HUES64 (cell line): ENCODE results near the gene COX5A.
A peak's percentile ranks its signal among the peaks of the same experiment; 100 is the strongest.

Experiments
- H3K27ac ChIP-seq: 2 replicates; pipeline ENCODE4 v1.7.0; 2013; ENCODE audit warnings: low read depth, low read length, inconsistent platforms
- H3K27me3 ChIP-seq: 2 replicates; pipeline ENCODE4 v1.6.1; 2013; ENCODE audit warnings: mild to moderate bottlenecking, low read length; ENCODE audit not compliant: insufficient read depth
- H3K36me3 ChIP-seq: 2 replicates; pipeline ENCODE4 v1.6.1; 2013; ENCODE audit warnings: mild to moderate bottlenecking, low read length; ENCODE audit not compliant: insufficient read depth
- H3K4me1 ChIP-seq: 2 replicates; pipeline ENCODE4 v1.6.1; 2013; ENCODE audit warnings: mild to moderate bottlenecking, low read length, moderate library complexity; ENCODE audit not compliant: insufficient read depth
- H3K4me3 ChIP-seq: 2 replicates; pipeline ENCODE4 v1.5.1; 2013; ENCODE audit warnings: mild to moderate bottlenecking, low read length, moderate library complexity
- H3K9ac ChIP-seq: 2 replicates; pipeline ENCODE4 v1.6.1; 2013; ENCODE audit warnings: mild to moderate bottlenecking, low read depth, low read length
- H3K9me3 ChIP-seq: 2 replicates; pipeline ENCODE4 v1.6.1; 2013; ENCODE audit warnings: low read depth, low read length; ENCODE audit not compliant: insufficient read depth
- WGBS: fragments of 150-250, 120-280 bp; methylation state at CpG from one replicate; pipeline ENCODE4 v1.1.7; 2013; ENCODE audit warnings: missing lambda C conversion rate; 5-methylcytosine and 5-hydroxymethylcytosine counted together

Gene COX5A

GRCh38 chr15:74962219-74962618 is 24.3 kb upstream of the COX5A start:
- Histone ChIP-seq H3K4me3 (no peak overlapping the region), H3K36me3 (no peaks in the 10 kb centered on the region), H3K9me3 (no peaks in the 10 kb centered on the region), H3K27me3 (peaks cover 38% of the 10 kb centered on the region), H3K27ac (no peak overlapping the region), H3K9ac (no peak overlapping the region), H3K4me1 (peaks cover 4% of the 10 kb centered on the region)
- 86% methylated on average over 8 of the region's 8 CpGs for WGBS

- H3K4me1 ChIP-seq = peaks cover 4% of the 10 kb centered on the region
- H3K36me3 ChIP-seq = no peaks in the 10 kb centered on the region
- 95% methylated on average over 5 of the region's 5 CpGs for WGBS
- H3K27ac ChIP-seq = no peak overlapping the region
- no peaks in the 10 kb centered on the region for H3K9me3 ChIP-seq
- H3K27me3 ChIP-seq = peaks cover 40% of the 10 kb centered on the region
- no peak overlapping the region for H3K9ac ChIP-seq
- H3K4me3 ChIP-seq = no peak overlapping the region
Measured at GRCh38 chr15:74961616-74962015, 23.7 kb upstream of the COX5A start.

- Histone ChIP-seq H3K36me3 (no peaks in the 10 kb centered on the region), H3K4me1 (peaks cover 4% of the 10 kb centered on the region), H3K27ac (no peak overlapping the region), H3K9ac (no peak overlapping the region), H3K27me3 (peaks cover 44% of the 10 kb centered on the region), H3K9me3 (no peaks in the 10 kb centered on the region), H3K4me3 (no peak overlapping the region)
- WGBS = 94% methylated on average over 2 of the region's 3 CpGs
Measured at GRCh38 chr15:74960995-74961588, 23.2 kb upstream of the COX5A start.

GRCh38 chr15:74960286-74960685 is 22.4 kb upstream of the COX5A start:
- H3K4me3 ChIP-seq = no peak overlapping the region
- H3K27ac ChIP-seq = no peak overlapping the region
- H3K36me3 ChIP-seq = no peaks in the 10 kb centered on the region
- no peaks in the 10 kb centered on the region for H3K9me3 ChIP-seq
- H3K4me1 ChIP-seq = peaks cover 9% of the 10 kb centered on the region
- 83% methylated on average over 1 of the region's 1 CpG for WGBS
- peaks cover 52% of the 10 kb centered on the region for H3K27me3 ChIP-seq
- no peak overlapping the region for H3K9ac ChIP-seq

- WGBS = 12% methylated on average over 8 of the region's 8 CpGs
- H3K9ac ChIP-seq = no peak overlapping the region
- H3K9me3 ChIP-seq = no peaks in the 10 kb centered on the region
- H3K27me3 ChIP-seq = peaks cover 58% of the 10 kb centered on the region
- H3K36me3 ChIP-seq = no peaks in the 10 kb centered on the region
- H3K27ac ChIP-seq = no peak overlapping the region
- H3K4me3 ChIP-seq = peak overlapping the region; percentile 62; the same call in 1 of the 2 replicates
- H3K4me1 ChIP-seq = peaks cover 16% of the 10 kb centered on the region
Measured at GRCh38 chr15:74959586-74959939, 21.7 kb upstream of the COX5A start.

GRCh38 chr15:74958908-74959585 is 21.2 kb upstream of the COX5A start:
- Histone ChIP-seq H3K9me3 (no peaks in the 10 kb centered on the region), H3K27ac (no peak overlapping the region), H3K4me1 (peaks cover 16% of the 10 kb centered on the region), H3K36me3 (no peaks in the 10 kb centered on the region), H3K4me3 (peak overlapping the region; percentile 62), H3K9ac (no peak overlapping the region), H3K27me3 (peaks cover 58% of the 10 kb centered on the region)
- 1% methylated on average over 47 of the region's 47 CpGs for WGBS

- peaks cover 16% of the 10 kb centered on the region for H3K4me1 ChIP-seq
- H3K27me3 ChIP-seq = peaks cover 58% of the 10 kb centered on the region
- H3K9ac ChIP-seq = no peak overlapping the region
- no peaks in the 10 kb centered on the region for H3K9me3 ChIP-seq
- 1% methylated on average over 28 of the region's 28 CpGs for WGBS
- H3K27ac ChIP-seq = no peak overlapping the region
- H3K4me3 ChIP-seq = peak overlapping the region; percentile 62
- no peaks in the 10 kb centered on the region for H3K36me3 ChIP-seq
Measured at GRCh38 chr15:74958320-74958907, 20.5 kb upstream of the COX5A start.

GRCh38 chr15:74957476-74958035 is 19.7 kb upstream of the COX5A start:
- Histone ChIP-seq H3K36me3 (no peaks in the 10 kb centered on the region), H3K4me1 (peaks cover 16% of the 10 kb centered on the region), H3K27ac (peak overlapping the region; percentile 61; the same call in 1 of the 2 replicates), H3K9me3 (no peaks in the 10 kb centered on the region), H3K27me3 (peaks cover 58% of the 10 kb centered on the region), H3K4me3 (peak overlapping the region; percentile 62), H3K9ac (peak overlapping the region; percentile 37; the same call in 1 of the 2 replicates)
- 4% methylated on average over 26 of the region's 28 CpGs for WGBS

GRCh38 chr15:74956648-74957475 is 19.0 kb upstream of the COX5A start, which contains the start of gene RPP25:
TSS of gene RPP25 (minus strand) at chr15:74956772. CDS start at chr15:74956583, 189 bp downstream.
- under 1% methylated on average over 83 of the region's 83 CpGs for WGBS
- Histone ChIP-seq H3K27ac (peak within 1 kb of the TSS; percentile 61; the same call in 1 of the 2 replicates), H3K4me1 (peaks cover 16% of the 10 kb centered on the region), H3K4me3 (peak within 1 kb of the TSS; percentile 62), H3K9ac (peak within 1 kb of the TSS; percentile 88), H3K27me3 (peaks cover 58% of the 10 kb centered on the region), H3K9me3 (no peaks in the 10 kb centered on the region), H3K36me3 (no peaks in the 10 kb centered on the region)

- Histone ChIP-seq H3K9ac (peak overlapping the region; percentile 88), H3K27ac (peak overlapping the region; percentile 61; the same call in 1 of the 2 replicates), H3K4me3 (peak overlapping the region; percentile 62), H3K27me3 (peaks cover 55% of the 10 kb centered on the region), H3K36me3 (no peaks in the 10 kb centered on the region), H3K9me3 (no peaks in the 10 kb centered on the region), H3K4me1 (peaks cover 16% of the 10 kb centered on the region)
- 2% methylated on average over 88 of the region's 88 CpGs for WGBS
Measured at GRCh38 chr15:74955796-74956647, 18.1 kb upstream of the COX5A start.
